C4-2B (cell line): ENCODE measurements around the gene MB.

Source experiments
- H3K27ac ChIP-seq: fragments of 450-650 bp; 2 replicates; pipeline ENCODE4 v1.5.1; 2017
- ZFX ChIP-seq: fragments of 450-650 bp; IDR thresholded peaks from 2 replicates; pipeline ENCODE4 v1.6.1; 2017
- TF ChIP-seq, protein P1 (sequence below): fragments of 450-650 bp; conservative IDR thresholded peaks from 2 replicates; pipeline ENCODE4 v1.5.1; 2017; ENCODE audit warnings: mild to moderate bottlenecking

MB gene

DNA sequence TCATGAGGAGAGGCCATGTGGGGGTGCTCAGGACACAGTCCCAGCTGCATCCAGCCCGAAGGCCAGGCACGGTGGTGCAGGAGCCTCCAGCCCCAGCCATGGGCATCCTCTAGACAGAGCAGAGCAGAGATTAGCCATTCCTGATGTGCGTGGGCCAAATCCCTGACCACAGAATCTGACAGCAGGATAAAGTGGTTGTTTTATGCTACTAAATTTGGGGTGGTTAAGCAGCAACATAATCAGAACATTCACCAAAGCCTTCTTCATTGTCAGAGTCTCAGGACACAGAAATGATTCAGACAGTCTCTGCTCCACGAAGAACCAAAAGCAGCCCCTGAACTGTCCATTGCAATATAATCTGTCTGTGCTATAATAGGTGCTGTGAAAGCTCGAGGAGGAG, 56.8 kb downstream of the MB start:
- no peak for TF ChIP-seq ZFX
- TF ChIP-seq, protein P1, sequence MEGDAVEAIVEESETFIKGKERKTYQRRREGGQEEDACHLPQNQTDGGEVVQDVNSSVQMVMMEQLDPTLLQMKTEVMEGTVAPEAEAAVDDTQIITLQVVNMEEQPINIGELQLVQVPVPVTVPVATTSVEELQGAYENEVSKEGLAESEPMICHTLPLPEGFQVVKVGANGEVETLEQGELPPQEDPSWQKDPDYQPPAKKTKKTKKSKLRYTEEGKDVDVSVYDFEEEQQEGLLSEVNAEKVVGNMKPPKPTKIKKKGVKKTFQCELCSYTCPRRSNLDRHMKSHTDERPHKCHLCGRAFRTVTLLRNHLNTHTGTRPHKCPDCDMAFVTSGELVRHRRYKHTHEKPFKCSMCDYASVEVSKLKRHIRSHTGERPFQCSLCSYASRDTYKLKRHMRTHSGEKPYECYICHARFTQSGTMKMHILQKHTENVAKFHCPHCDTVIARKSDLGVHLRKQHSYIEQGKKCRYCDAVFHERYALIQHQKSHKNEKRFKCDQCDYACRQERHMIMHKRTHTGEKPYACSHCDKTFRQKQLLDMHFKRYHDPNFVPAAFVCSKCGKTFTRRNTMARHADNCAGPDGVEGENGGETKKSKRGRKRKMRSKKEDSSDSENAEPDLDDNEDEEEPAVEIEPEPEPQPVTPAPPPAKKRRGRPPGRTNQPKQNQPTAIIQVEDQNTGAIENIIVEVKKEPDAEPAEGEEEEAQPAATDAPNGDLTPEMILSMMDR: no peak
- H3K27ac ChIP-seq: no peak overlapping the region

GRCh38 chr22:35559354-35560005, 57.6 kb downstream of the MB start:
- TF ChIP-seq, protein P1: no peak
- no peak for TF ChIP-seq ZFX

DNA sequence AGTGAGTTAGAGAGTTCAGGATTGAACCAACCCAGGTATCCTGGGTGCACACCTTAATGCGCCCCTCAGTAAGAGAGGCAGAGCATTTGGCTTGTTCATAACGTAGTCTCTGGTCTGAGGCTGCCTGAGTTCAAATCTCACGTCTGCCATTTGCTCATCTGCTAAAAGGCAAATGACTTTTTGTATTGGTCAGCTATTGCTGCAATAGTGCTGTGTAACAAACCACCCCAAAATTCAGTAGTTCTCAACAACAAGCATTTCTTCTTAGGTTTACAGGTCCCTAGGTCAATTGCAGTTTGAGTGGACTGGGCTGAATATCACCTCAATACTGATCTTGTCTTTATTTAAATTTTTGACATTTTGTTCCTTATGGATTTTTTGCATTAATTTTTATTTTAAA, 58.4 kb downstream of the MB start:
- H3K27ac ChIP-seq: no peak overlapping the region
- TF ChIP-seq, protein P1: no peak
- no peak for TF ChIP-seq ZFX

More at GRCh38 chr22:35559354-35560005, 57.6 kb downstream of the MB start:
- no peak overlapping the region for H3K27ac ChIP-seq

DNA sequence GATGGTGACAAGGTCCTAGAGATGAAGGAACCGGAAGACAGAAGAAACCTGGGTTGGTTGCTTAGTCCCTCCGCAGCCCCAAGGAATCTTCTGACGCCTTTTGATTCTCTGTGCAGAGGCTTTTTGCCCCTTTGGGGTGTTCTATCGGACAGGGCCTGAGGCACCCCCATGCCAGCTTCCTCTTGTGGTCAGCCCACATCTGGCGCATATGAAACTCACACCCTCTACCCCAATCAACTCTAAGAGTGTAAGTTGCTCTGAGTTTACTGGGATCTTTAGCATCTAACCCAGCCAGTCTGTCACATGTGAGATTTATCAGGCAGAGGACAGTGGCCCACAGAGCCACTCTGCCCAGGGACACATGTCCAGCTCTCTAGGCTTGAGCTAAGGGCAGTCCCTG, 59.1 kb downstream of the MB start:
- H3K27ac ChIP-seq: no peak overlapping the region
- TF ChIP-seq ZFX: no peak
- TF ChIP-seq, protein P1: no peak
